Left lung (tissue), 10 donors: Measurements from ENCODE around the gene SMIM32. TPM values are rescaled to one million over a fixed set of nuclear protein-coding genes. Genes with fewer than 3 reads are reported as not detected.

Experiments used
- ATAC-seq: fragments of 200-7000 bp; cut with Tn5 transposase; one replicate; pipeline ENCODE4 v1.9.1; 2020; ENCODE audit warnings: moderate library complexity
- DNase-seq, 4 donors: peaks; one replicate each; pipeline ENCODE4 v3.0.0-alpha.2; 2013 to 2020
- H3K27ac ChIP-seq, 2 donors: fragments of 200-600 bp; sonication (generic) in 1 of 2; one replicate each; pipeline versions ENCODE4 v1.5.0 to v1.8.0; 2020 to 2021
- H3K27me3 ChIP-seq, 2 donors: fragments of 200-600 bp; sonication (generic) in 1 of 2; one replicate each; pipeline versions ENCODE4 v1.5.0 to v1.8.0; 2020 to 2021
- H3K36me3 ChIP-seq, 2 donors: fragments of 200-600 bp; sonication (generic) in 1 of 2; one replicate each; pipeline versions ENCODE4 v1.5.0 to v1.8.0; 2020 to 2021
- H3K4me1 ChIP-seq, 2 donors: fragments of 200-600 bp; one replicate each; pipeline ENCODE4 v1.8.0; 2021
- H3K4me3 ChIP-seq, 2 donors: fragments of 200-600 bp; sonication (generic) in 1 of 2; one replicate each; pipeline versions ENCODE4 v1.5.0 to v1.8.0; 2020 to 2021; ENCODE audit warnings: mild to moderate bottlenecking in 1 of 2
- H3K9me3 ChIP-seq, 2 donors: fragments of 200-600 bp; sonication (generic) in 1 of 2; one replicate each; pipeline versions ENCODE4 v1.5.0 to v1.8.0; 2020 to 2021
- intact Hi-C, 2 donors: fragments of 100-400 bp; cut with DNase I; formaldehyde crosslinking; loops; one replicate each; pipeline versions ENCODE4 v1.11.2 to v1.14.2; 2022
- polyA plus RNA-seq, 6 donors: library from polyadenylated mRNA; unstranded; fragments of 120-200 nt; gene quantifications; one replicate each; pipeline ENCODE4 v1.2.1, GENCODE V29; 2013; ENCODE audit not compliant: insufficient read length in 6 of 6
- total RNA-seq, 2 donors: library from RNA; stranded (reverse); fragmentation: NEBNext Ultra II Directional; extraction: Animal tissue kit (Norgen Biotek cat#: 25700); gene quantifications; one replicate each; pipeline ENCODE4 v1.2.1, GENCODE V29; 2021
- TF ChIP-seq, protein P1 (sequence below), 2 donors: fragments of 200-600 bp; sonication (generic) in 1 of 2; IDR thresholded peaks; one replicate each; pipeline versions ENCODE4 v1.5.0 to v1.8.0; 2021; ENCODE audit warnings: antibody characterized with exemption in 2 of 2
- donor health status: DM: no; HTN: yes; CAD: no.
- donor health status: DM: no; HTN: no; CAD: no.

The SMIM32 gene
- total and polyA plus RNA-seq, 8 donors: 0.23 to 0.61 (median 0.49) TPM; not detected in 2

DNA sequence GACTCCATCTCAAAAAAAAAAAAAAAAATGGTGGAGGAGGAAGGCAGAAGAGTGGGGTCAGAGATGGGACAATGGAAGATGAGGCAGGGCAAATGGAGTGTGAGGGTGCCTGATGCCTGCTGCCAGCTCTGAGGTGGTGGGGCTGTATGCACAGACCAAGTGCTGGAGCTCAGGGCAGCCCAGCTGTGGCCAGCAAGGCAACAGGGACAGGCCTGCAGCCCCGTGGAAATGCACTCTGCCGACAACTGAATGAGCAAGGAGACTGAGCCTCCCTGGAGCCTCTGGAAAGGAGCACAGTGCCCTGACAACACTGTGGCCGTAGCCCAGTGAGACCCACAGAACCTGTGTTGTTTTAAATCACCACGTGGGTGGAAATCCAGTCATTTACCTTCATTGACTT lies 22.9 kb upstream of the SMIM32 start:
- Histone ChIP-seq H3K4me3 (no peak overlapping the region), H3K4me1 (no peaks in the 10 kb centered on the region), H3K9me3 (peaks cover 0 to 3% of the 10 kb centered on the region in 2 donors), H3K27me3 (peaks cover 0 to 38% of the 10 kb centered on the region in 2 donors), H3K36me3 (no peaks in the 10 kb centered on the region), H3K27ac (no peak overlapping the region)
- TF ChIP-seq, protein P1, sequence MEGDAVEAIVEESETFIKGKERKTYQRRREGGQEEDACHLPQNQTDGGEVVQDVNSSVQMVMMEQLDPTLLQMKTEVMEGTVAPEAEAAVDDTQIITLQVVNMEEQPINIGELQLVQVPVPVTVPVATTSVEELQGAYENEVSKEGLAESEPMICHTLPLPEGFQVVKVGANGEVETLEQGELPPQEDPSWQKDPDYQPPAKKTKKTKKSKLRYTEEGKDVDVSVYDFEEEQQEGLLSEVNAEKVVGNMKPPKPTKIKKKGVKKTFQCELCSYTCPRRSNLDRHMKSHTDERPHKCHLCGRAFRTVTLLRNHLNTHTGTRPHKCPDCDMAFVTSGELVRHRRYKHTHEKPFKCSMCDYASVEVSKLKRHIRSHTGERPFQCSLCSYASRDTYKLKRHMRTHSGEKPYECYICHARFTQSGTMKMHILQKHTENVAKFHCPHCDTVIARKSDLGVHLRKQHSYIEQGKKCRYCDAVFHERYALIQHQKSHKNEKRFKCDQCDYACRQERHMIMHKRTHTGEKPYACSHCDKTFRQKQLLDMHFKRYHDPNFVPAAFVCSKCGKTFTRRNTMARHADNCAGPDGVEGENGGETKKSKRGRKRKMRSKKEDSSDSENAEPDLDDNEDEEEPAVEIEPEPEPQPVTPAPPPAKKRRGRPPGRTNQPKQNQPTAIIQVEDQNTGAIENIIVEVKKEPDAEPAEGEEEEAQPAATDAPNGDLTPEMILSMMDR (IDR thresholded peaks at IDR 0.05): no peak
- DNase-seq (no peak), ATAC-seq (no peak)
- intact Hi-C loops: no loop called here

DNA sequence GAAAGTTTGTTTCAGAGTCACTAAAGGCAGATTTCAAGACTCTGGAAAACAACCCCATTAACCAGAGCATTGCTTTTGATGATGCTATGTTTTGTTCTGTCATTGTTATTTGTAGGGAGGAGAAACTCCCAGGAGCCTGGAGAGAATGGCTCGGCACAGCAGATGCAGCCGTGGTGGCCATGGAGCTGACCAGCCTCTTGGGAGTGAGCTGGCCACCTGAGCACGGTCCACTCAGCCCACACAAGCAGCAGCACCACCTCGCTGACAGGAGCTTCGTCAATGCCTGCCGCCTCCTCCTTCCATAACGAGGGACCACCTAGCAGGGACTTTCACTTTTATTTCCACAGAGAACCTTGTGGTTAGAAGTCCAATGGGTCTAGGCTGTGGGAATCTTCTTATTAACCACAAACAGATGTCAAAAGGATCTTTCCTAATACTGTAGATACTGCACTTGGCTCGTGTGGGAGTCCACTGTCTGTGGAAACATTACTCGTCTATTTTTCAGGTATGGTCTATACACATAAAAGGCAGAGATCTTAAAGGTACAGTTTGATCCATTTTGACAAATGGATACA lies 21.0 kb upstream of the SMIM32 start:
- peaks cover 0 to 38% of the 10 kb centered on the region in 2 donors for H3K27me3 ChIP-seq
- TF ChIP-seq, protein P1 (IDR thresholded peaks at IDR 0.05): no peak
- no peak overlapping the region for H3K4me3 ChIP-seq
- intact Hi-C loops: loop anchor here in 1 of 2 donors (5.0 kb wide), 1 partner anchor 327 kb away; no protein-coding TSS in a partner anchor
- no peak for DNase-seq
- no peak for ATAC-seq
- H3K9me3 ChIP-seq: no peaks in the 10 kb centered on the region
- no peaks in the 10 kb centered on the region for H3K36me3 ChIP-seq
- H3K4me1 ChIP-seq: no peaks in the 10 kb centered on the region
- H3K27ac ChIP-seq: no peak overlapping the region

DNA sequence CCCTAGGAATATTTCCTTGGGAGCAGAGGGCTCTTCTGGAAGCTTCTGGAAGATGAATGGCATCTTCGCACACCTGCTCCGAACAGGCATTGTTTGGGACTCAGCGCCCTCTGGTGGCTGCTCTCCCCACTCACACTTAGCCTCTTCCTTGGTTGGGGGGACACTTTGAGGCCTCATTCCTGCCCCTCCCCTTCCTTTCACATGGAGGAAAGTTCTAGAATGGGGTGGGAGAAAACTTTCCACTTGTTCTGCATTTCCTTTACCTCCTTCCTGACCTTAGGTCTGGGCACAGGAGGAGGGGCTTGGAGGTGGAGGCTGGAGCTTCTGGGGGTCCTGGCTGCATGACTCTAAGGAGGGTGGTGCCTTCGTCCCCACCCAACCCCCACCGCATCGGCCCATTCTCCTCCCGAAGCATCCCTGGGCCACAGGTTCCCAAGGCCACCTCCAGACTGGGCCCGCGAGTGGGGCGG lies 19.3 kb upstream of the SMIM32 start:
- peak; percentile 80 for ATAC-seq
- Histone ChIP-seq H3K4me1 (no peaks in the 10 kb centered on the region), H3K27me3 (peaks cover 0 to 38% of the 10 kb centered on the region in 2 donors), H3K36me3 (no peaks in the 10 kb centered on the region), H3K4me3 (no peak overlapping the region), H3K27ac (no peak overlapping the region), H3K9me3 (no peaks in the 10 kb centered on the region)
- peak in 3 of 4 donors; percentile 19 to 54 (median 43) for DNase-seq
- TF ChIP-seq, protein P1 (IDR thresholded peaks at IDR 0.05): peak; percentile 77 to 87
- intact Hi-C loops: loop anchor here in 1 of 2 donors (5.0 kb wide), 1 partner anchor 325 kb away; no protein-coding TSS in a partner anchor

DNA sequence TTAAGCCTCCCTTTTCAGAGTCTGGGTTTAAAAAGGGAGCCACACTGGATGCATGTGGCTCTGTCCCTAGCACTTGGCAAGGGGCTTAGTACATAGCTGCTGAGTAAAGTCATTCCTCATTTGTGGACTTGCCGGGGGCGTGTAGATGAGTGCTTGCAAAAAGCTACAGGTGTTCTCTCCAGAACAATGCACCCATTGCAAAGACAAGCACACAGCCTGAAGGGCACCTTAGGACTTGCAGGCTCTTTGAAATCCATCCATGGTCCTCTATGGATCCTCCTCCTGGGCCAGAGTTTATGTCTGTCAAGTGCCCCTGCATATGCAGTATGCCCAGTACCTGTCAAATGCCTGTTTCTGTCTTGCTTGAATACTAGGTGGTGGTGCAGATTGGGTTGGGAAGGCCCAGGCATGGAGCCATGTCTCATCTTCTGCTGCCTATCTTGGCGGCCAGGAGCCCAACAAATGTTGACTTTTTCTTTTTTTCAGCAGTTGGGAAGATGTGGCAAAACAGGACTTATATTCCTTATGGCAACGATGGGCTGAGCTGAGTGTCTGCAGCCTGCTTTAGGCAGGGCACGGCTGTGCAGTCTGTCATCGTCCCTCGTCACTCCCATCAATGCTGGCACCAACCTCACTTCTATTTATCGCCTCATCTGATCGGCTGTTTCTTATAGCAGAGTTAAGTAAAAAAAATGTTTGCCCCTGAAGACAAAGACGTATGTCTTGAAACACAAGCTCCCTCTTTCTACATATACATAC lies 18.5 kb upstream of the SMIM32 start:
- peaks cover 0 to 38% of the 10 kb centered on the region in 2 donors for H3K27me3 ChIP-seq
- DNase-seq (no peak), ATAC-seq (no peak)
- intact Hi-C loops: loop anchor here in 1 of 2 donors (5.0 kb wide), 1 partner anchor 324 kb away; no protein-coding TSS in a partner anchor
- TF ChIP-seq, protein P1 (IDR thresholded peaks at IDR 0.05): no peak
- H3K4me3 ChIP-seq: no peak overlapping the region
- no peaks in the 10 kb centered on the region for H3K36me3 ChIP-seq
- H3K27ac ChIP-seq: no peak overlapping the region
- H3K4me1 ChIP-seq: no peaks in the 10 kb centered on the region
- no peaks in the 10 kb centered on the region for H3K9me3 ChIP-seq

DNA sequence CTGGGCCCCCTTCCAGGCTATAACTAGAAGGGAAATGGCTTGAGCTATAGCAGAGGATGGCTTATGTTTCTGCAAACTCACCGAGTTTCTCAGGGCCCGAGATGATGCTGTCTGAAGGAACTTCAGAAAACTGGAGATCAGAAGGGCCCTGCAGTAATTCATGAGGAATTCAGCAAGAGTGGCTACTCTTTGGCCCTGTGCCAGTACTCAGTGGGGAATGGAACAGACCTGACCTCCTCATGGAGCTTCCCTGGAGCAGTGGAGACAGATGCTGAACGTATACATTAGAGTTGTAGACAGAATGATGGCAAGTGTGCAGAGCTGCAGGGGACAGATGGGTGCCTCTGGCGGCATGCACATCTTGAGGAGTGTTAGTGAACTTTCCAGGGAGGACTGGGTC lies 17.3 kb upstream of the SMIM32 start:
- TF ChIP-seq, protein P1 (IDR thresholded peaks at IDR 0.05): no peak
- no peak overlapping the region for H3K4me3 ChIP-seq
- no peaks in the 10 kb centered on the region for H3K4me1 ChIP-seq
- H3K9me3 ChIP-seq: no peaks in the 10 kb centered on the region
- ATAC-seq: no peak
- DNase-seq: no peak
- H3K27ac ChIP-seq: no peak overlapping the region
- no peaks in the 10 kb centered on the region for H3K36me3 ChIP-seq
- peaks cover 0 to 33% of the 10 kb centered on the region in 2 donors for H3K27me3 ChIP-seq
- intact Hi-C loops: loop anchor here in 1 of 2 donors (5.0 kb wide), 1 partner anchor 323 kb away; no protein-coding TSS in a partner anchor
